Bone marrow (tissue), 2 donors: ENCODE results near the gene RRAD.

Experiments
- DNase-seq, 2 donors: peaks; one replicate each; lab custom pipeline; 2025; lab: John Stamatoyannopoulos, UW

Gene RRAD

GRCh38 chr16:66917741-66918140 is 7.6 kb downstream of the RRAD start:
- no peak for DNase-seq

DNA sequence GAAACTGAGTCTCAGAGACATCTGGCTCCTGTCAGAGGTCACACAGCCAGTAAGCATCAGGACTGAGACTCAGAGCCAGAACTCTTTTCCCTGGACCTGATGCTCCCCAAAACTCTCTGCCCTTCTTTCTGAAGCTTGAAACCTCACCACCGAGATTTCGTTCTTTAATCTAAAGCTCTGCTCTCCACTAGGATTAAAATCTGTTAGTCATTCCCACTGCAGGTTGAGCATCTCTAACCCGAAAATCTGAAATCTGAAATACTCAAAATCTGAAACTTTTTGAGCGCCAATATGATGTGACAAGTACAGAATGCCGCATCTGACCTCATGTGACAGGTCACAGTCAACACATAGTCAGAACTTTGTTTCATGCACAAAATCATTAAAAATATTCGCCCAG is 8.8 kb downstream of the RRAD start:
- no peak for DNase-seq

- no peak for DNase-seq
Observed at GRCh38 chr16:66915041-66915440, 10.3 kb downstream of the RRAD start.

DNA sequence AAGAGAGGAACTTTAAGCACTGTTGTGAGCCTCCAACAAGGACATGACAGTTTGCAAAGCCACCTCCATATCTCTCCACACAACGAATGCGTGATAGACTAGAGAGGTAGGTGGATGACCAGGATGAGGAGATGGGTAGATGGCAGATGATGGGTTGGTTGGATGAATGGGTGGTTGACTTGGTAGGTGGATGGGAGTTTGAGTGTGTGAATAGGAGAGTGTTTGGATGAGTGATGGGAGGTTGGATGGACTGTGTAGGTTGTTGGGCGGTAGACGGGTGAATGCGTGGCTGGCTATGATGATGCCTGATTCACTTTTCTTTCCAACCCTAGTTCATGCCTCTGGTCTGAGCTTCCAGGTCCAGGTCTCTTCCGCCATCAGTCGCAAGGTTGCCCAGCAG is 10.8 kb downstream of the RRAD start:
- DNase-seq = no peak

- no peak for DNase-seq
Observed at GRCh38 chr16:66913711-66914110, 11.6 kb downstream of the RRAD start.

- DNase-seq = no peak
Observed at GRCh38 chr16:66913081-66913480, 12.3 kb downstream of the RRAD start.

- no peak for DNase-seq
Observed at GRCh38 chr16:66911801-66912200, 13.5 kb downstream of the RRAD start.

- DNase-seq = no peak
Observed at GRCh38 chr16:66911112-66911511, 14.2 kb downstream of the RRAD start.

GRCh38 chr16:66910175-66910940 is 15.0 kb downstream of the RRAD start:
- no peak for DNase-seq

DNA sequence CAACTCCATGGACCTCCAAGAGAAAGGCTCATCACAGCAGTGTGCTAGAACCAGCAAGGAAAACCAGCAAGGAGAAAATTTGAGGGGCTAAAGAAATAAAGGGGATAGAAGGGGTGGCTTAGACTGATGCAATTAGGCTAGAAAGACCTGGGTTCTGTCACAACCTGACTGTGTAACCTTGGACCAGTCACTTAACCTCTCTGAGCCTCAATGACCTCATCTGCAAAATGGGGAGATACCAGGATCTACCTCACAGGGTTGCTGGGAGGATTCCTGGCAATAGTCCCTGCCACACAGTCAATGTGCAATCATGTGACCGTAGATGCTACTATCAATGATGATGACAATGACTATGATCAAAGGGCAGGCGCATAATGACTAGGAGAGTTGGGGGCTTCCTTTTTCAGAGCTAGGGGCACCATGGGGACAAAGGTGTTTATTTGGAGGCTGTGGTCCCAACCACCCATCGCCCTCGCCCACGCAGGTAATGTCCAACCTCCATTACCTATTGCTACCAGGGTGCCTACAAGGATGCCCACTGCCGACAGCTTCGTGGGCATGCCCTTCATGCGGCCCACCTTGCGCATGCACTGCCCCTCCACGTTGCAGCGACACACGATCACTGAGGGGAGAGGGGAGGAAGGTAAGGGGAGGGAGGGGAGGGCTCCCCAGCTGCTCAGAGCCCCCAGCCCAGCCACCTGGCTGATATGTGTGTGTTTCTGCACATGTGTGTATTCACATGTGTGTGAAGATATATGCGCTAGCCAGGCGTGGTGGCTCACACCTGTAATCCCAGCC is 16.4 kb downstream of the RRAD start:
- no peak for DNase-seq

DNA sequence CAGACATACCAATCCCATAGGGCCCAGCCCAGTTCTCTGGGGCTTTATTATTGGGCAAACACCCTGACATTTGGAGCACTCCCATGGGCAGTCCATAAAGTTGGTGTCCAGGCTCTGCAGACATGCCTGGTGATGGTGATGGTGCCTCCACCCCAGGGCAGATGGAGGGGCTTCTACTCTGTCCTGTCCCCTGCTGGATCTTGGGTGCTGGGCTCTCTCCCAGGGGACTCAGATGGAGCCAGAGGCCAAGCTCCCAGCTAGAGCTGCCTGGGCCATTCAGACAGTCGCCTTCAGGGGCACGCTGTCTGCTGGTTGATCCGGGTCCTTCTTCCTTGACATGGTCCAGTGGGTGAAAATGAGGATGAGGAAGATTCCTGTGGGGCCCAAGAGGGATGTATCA is 17.2 kb downstream of the RRAD start:
- no peak for DNase-seq

DNA sequence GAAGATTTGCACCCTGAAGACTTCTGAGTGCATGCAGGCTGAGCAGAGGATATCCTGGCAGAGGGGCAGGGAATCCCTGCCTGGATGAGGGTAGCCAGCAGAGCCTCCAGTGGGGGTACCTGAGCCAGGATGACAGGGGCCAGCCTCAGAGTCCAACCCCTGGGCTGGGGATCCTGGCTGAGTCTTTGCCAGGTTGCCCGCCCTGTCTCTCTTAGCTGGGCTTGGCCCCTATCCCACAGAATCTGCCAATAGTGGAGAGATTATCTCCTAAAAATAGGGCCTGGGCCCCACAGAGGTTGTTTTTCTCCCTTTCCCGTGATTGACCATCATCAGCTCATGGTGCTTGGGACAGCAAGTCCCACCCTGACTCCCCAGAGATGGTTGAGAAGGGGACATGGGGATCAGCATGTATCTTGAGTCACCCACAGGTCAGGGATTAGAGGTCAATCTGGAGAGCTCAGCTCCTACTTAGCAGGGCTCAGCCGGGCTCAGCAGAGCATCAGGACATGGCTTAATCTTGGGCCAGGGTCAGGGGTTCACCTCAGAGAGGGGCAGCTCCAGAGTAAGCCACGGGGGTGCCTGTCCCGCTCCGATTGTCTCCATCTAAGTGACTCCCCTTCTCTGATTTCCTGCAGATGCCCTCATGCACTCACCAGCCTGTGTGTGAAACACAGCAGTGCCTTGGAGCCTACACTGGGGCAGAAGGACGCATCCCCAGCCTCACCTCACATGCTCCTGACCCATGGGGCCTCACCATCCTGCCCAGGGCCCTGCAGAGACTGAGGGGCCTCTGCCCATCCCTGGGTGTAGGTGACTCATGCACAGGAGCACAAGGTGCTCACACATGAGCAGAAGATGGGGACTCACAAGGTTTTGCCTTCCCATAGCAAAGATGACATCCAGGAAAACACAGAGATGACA is 18.2 kb downstream of the RRAD start:
- no peak for DNase-seq

- no peak for DNase-seq
Observed at GRCh38 chr16:66905633-66906539, 19.4 kb downstream of the RRAD start.

- DNase-seq = no peak
Observed at GRCh38 chr16:66904846-66905632, 20.3 kb downstream of the RRAD start.

DNA sequence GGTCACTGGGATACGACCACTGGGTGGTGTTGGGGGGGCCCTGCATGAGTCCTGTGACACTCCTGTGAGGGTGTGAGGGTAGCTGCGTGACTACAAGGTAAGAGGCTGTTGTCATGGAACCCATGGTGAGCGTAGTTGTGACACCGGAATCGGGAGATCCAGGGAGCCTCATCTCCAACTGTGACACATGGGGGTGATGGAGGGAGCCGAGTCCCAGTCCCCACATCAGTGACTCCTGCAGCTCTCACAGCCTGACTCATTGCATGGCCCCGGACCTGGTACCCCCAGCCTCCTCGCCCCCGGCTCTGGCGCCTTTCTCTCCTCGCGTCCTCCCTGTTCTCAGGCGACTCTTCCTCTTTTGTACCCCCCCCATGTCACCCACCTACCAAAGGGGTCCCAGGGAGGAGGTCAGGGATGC is 20.9 kb downstream of the RRAD start:
- DNase-seq = no peak

DNA sequence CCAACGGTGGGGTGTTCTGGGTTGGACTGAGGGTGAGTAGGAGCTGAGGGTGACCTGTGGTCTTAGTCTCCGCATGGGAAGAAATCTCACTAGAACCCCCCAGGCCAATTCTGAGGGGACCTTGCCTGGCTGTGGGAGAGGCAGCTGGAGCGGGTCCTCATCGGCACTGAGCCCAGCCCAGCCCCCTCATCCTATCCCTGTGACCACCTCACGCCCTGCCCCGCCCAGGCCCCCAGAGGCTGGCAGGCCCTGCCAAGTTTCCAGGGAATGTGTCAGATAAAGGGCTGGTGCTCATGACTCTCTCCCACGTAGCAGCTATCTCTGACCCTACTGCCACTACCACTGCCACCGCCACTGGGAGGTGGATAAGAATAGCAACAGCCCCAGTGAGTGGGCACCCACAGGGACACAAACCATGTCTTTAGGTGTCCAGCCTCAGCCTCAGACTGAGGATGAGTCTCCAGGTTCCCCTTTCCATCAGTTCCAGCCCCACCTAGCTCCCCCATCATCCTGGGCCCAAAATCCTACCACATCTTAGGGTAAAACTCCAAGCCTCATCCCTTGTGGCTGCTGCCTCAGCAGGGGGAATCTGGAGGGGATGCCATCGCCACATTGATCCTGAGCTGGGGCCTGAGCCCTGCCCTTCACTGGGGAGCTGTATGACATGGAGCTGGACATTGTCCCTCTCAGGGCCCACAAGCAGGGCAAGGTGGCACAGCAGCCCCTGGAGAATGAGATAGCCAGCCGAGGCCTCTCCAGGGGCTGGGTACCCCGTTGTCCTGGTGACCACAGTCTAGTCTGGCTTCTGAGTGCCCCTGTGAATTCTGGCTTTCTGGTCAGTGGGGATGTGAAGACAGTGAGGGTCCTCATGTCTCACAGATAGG is 21.5 kb downstream of the RRAD start:
- DNase-seq = no peak

DNA sequence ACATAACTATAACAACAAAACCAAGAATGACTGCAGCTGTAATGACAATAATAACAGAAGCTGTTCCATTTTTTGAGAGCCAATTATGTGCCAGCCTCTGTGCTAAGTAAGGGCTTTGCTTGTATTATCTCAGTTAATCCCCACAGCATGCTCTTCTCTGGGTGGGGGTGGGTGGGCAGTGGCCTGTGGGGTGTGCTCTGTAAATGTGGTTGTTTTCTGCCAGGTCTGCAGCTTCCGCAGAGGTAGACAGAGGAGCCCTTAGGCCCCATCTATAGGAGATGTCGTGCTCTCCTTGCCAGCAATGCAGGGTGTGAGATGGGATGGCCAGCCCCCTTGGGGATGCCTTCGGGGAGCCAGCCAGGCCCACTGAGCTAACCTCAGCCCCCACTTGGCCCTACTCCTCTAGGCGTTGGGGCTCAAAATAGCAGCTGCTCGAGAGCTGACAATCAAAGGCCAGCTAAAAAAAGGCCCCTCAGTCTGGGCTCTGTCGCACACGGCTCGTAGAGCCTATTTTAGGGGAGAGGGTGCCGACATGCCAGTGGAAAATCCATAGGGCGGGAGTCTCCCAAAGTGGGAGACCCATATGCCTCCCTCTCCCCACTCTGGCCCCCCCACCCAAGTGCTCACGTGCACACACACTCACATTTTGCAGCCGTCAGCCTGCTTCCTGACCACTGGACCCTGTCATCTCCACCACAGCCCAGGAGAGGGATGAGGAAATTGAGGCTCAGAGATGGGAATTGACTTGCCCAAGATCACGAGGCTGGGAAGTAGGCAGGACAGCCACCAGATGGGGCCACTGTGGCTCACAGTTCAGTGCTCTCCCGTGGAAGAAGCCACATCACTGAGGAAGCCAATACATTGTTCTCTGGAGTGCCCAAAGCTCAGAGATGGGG is 22.4 kb downstream of the RRAD start:
- no peak for DNase-seq

- DNase-seq = no peak
Observed at GRCh38 chr16:66901626-66902025, 23.7 kb downstream of the RRAD start.
